Stimulated activated CD4-positive, alpha-beta T cell treated with anti-CD3 and anti-CD28 coated beads, Interleukin-15, amount 100 ng/mL, for 48 hours (primary cell): ENCODE data around the gene HBS1L.
A peak's percentile ranks its signal among the peaks of the same experiment; 100 is the strongest.

Experiments
- DNase-seq, 2 donors: peaks; one replicate each; pipeline ENCODE4 v3.0.0-alpha.2; 2020; ENCODE audit warnings: low read depth in 2 of 2

The HBS1L gene

GRCh38 chr6:134949927-134950326 is 104.7 kb downstream of the HBS1L start, which contains the start of gene ALDH8A1:
Gene ALDH8A1, minus strand, starts transcription at chr6:134950101. Its CDS starts 48 bp downstream, at chr6:134950053.
- no peak for DNase-seq

- DNase-seq = no peak
Observed at GRCh38 chr6:134948691-134949090, 105.9 kb downstream of the HBS1L start.

GRCh38 chr6:134948142-134948541 is 106.5 kb downstream of the HBS1L start:
- no peak for DNase-seq

GRCh38 chr6:134945045-134945444 is 109.6 kb downstream of the HBS1L start:
- DNase-seq = no peak

- no peak for DNase-seq
Observed at GRCh38 chr6:134943522-134944111, 111.0 kb downstream of the HBS1L start.

- peak; percentile 38 to 60 for DNase-seq
Observed at GRCh38 chr6:134938896-134939295, 115.7 kb downstream of the HBS1L start.

- DNase-seq = no peak
Observed at GRCh38 chr6:134937426-134937825, 117.2 kb downstream of the HBS1L start.

GRCh38 chr6:134936931-134937330 is 117.7 kb downstream of the HBS1L start:
- no peak for DNase-seq

- DNase-seq = no peak
Observed at GRCh38 chr6:134936476-134936875, 118.1 kb downstream of the HBS1L start.

GRCh38 chr6:134934793-134935485 is 119.7 kb downstream of the HBS1L start:
- DNase-seq = no peak

GRCh38 chr6:134932535-134933470 is 121.8 kb downstream of the HBS1L start:
- no peak for DNase-seq

GRCh38 chr6:134932098-134932497 is 122.5 kb downstream of the HBS1L start:
- DNase-seq = no peak

- no peak for DNase-seq
Observed at GRCh38 chr6:134930463-134930862, 124.2 kb downstream of the HBS1L start.

- DNase-seq = no peak
Observed at GRCh38 chr6:134928151-134928900, 126.3 kb downstream of the HBS1L start.

- no peak for DNase-seq
Observed at GRCh38 chr6:134925800-134926199, 128.8 kb downstream of the HBS1L start.

- DNase-seq = no peak
Observed at GRCh38 chr6:134921721-134922261, 132.8 kb downstream of the HBS1L start.

GRCh38 chr6:134921276-134921675 is 133.3 kb downstream of the HBS1L start:
- no peak for DNase-seq

- no peak for DNase-seq
Observed at GRCh38 chr6:134920422-134920821, 134.2 kb downstream of the HBS1L start.

GRCh38 chr6:134918418-134918961 is 136.1 kb downstream of the HBS1L start:
- no peak for DNase-seq

- DNase-seq = no peak
Observed at GRCh38 chr6:134911547-134911946, 143.1 kb downstream of the HBS1L start.

GRCh38 chr6:134910593-134910935 is 144.1 kb downstream of the HBS1L start:
- no peak for DNase-seq
